ENCODE results near the gene OCA2.

GRCh38 chr15:28013976-28014375 is 85.1 kb downstream of the OCA2 start:
- TF ChIP-seq CTCF (conservative IDR thresholded peaks at IDR 0.05; ENCODE audit: low read length) = no peak
- no peak for TF ChIP-seq EZH2phosphoT487 (IDR thresholded peaks at IDR 0.05; ENCODE audit: borderline replicate concordance, low read depth, low read length)
